Liver (tissue), 3 donors: ENCODE results near the gene MYO9A.

ENCODE experiments used
- EGR1 ChIP-seq, 2 donors: IDR thresholded peaks; 2 replicates each; pipeline ENCODE4 v1.6.1; 2016 to 2018; ENCODE audit warnings: antibody characterized with exemption in 2 of 2, low read depth in 2 of 2
- FOXA1 ChIP-seq: IDR thresholded peaks from 2 replicates; pipeline ENCODE4 v1.6.1; 2016; ENCODE audit warnings: antibody characterized with exemption
- HNF4G ChIP-seq: IDR thresholded peaks from 2 replicates; pipeline ENCODE4 v1.6.1; 2016; ENCODE audit warnings: antibody characterized with exemption
- JUND ChIP-seq, 2 donors: IDR thresholded peaks; 2 replicates each; pipeline ENCODE4 v1.6.1; 2016; ENCODE audit warnings: antibody characterized with exemption in 2 of 2
- RAD21 ChIP-seq, 2 donors: IDR thresholded peaks; 2 replicates each; pipeline ENCODE4 v1.6.1; 2016; ENCODE audit warnings: antibody characterized with exemption in 2 of 2, mild to moderate bottlenecking in 2 of 2
- YY1 ChIP-seq: IDR thresholded peaks from 2 replicates; pipeline ENCODE4 v1.6.1; 2016; ENCODE audit warnings: antibody characterized with exemption, mild to moderate bottlenecking
- TF ChIP-seq, protein P1 (sequence below): IDR thresholded peaks from 2 replicates; pipeline ENCODE4 v1.6.1; 2016; ENCODE audit warnings: antibody characterized with exemption, mild to moderate bottlenecking
- TF ChIP-seq, protein P2 (sequence below): fragments of 150-350 bp; IDR thresholded peaks from 2 replicates; pipeline ENCODE4 v1.5.1; 2017; ENCODE audit warnings: improper control_type of control experiment, low read depth, low read length; ENCODE audit not compliant: missing input control
- TF ChIP-seq, protein P3 (sequence below): IDR thresholded peaks from 2 replicates; pipeline ENCODE4 v1.6.1; 2016; ENCODE audit warnings: antibody characterized with exemption
- donor health status: healthy.
- donor health status: healthy.

DNA sequence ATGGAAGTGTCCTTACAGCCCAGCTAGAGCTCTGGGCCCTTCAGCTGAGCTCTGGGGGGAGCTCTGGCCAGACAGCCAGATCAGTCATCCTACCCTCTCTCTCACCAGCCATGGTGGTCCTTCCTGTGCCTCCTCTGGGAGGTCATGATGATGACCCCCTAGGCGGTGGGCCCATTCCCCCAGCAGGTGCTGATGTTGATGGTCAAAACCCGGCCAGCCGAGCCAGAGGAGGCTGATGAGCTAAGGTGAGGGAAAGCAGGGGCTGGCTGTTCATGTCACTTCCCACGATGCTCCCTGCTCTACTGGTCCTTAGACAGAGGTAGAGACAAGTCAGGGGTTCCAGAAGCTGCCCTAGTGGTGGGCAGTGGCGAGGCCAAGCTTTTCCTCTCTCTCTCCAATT is 44.6 kb upstream of the MYO9A start:
- TF ChIP-seq, protein P1, sequence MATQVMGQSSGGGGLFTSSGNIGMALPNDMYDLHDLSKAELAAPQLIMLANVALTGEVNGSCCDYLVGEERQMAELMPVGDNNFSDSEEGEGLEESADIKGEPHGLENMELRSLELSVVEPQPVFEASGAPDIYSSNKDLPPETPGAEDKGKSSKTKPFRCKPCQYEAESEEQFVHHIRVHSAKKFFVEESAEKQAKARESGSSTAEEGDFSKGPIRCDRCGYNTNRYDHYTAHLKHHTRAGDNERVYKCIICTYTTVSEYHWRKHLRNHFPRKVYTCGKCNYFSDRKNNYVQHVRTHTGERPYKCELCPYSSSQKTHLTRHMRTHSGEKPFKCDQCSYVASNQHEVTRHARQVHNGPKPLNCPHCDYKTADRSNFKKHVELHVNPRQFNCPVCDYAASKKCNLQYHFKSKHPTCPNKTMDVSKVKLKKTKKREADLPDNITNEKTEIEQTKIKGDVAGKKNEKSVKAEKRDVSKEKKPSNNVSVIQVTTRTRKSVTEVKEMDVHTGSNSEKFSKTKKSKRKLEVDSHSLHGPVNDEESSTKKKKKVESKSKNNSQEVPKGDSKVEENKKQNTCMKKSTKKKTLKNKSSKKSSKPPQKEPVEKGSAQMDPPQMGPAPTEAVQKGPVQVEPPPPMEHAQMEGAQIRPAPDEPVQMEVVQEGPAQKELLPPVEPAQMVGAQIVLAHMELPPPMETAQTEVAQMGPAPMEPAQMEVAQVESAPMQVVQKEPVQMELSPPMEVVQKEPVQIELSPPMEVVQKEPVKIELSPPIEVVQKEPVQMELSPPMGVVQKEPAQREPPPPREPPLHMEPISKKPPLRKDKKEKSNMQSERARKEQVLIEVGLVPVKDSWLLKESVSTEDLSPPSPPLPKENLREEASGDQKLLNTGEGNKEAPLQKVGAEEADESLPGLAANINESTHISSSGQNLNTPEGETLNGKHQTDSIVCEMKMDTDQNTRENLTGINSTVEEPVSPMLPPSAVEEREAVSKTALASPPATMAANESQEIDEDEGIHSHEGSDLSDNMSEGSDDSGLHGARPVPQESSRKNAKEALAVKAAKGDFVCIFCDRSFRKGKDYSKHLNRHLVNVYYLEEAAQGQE = no peak
- TF ChIP-seq, protein P2, sequence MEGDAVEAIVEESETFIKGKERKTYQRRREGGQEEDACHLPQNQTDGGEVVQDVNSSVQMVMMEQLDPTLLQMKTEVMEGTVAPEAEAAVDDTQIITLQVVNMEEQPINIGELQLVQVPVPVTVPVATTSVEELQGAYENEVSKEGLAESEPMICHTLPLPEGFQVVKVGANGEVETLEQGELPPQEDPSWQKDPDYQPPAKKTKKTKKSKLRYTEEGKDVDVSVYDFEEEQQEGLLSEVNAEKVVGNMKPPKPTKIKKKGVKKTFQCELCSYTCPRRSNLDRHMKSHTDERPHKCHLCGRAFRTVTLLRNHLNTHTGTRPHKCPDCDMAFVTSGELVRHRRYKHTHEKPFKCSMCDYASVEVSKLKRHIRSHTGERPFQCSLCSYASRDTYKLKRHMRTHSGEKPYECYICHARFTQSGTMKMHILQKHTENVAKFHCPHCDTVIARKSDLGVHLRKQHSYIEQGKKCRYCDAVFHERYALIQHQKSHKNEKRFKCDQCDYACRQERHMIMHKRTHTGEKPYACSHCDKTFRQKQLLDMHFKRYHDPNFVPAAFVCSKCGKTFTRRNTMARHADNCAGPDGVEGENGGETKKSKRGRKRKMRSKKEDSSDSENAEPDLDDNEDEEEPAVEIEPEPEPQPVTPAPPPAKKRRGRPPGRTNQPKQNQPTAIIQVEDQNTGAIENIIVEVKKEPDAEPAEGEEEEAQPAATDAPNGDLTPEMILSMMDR = no peak
- TF ChIP-seq, protein P3, sequence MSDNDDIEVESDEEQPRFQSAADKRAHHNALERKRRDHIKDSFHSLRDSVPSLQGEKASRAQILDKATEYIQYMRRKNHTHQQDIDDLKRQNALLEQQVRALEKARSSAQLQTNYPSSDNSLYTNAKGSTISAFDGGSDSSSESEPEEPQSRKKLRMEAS = no peak
- TF ChIP-seq RAD21 (IDR thresholded peaks at IDR 0.05) = no peak
- no peak for TF ChIP-seq EGR1 (IDR thresholded peaks at IDR 0.05; ENCODE audit: low read depth in 2 of 2)
- TF ChIP-seq FOXA1 = no peak
- no peak for TF ChIP-seq YY1
- no peak for TF ChIP-seq JUND (IDR thresholded peaks at IDR 0.05)
- TF ChIP-seq HNF4G = no peak
